Keratinocyte (primary cell): ENCODE data around the gene IL1A. TPM values are rescaled to one million over a fixed set of nuclear protein-coding genes. Genes with fewer than 3 reads are reported as not detected.

Experiments used
- DNase-seq: peaks from one replicate; pipeline ENCODE4 v3.0.0-alpha.2; 2011; ENCODE audit warnings: low read depth, missing footprints, low spot score
- FAIRE-seq: peaks from 2 replicates; lab custom pipeline; 2011; peaks lifted over from hg19 to GRCh38; lab: Jason Lieb, UNC
- H2AFZ ChIP-seq: 2 replicates; pipeline ENCODE4 v1.6.0; 2012; ENCODE audit warnings: low read length, control low read depth, inconsistent platforms; ENCODE audit not compliant: control insufficient read depth
- H3K27ac ChIP-seq: 2 replicates; pipeline ENCODE4 v1.5.1; 2011; ENCODE audit warnings: low read length; ENCODE audit not compliant: control insufficient read depth, insufficient read depth
- H3K27me3 ChIP-seq: 3 replicates; pipeline ENCODE4 v1.6.0; 2011; ENCODE audit warnings: low read length; ENCODE audit not compliant: control insufficient read depth, insufficient read depth; ENCODE audit errors: extremely low read depth
- H3K36me3 ChIP-seq, 2 experiments: 2 replicates in 1 of 2; 3 replicates in 1 of 2; pipeline ENCODE4 v1.5.1; 2011; ENCODE audit warnings: low read length in 2 of 2, mild to moderate bottlenecking in 1 of 2; ENCODE audit not compliant: control insufficient read depth in 2 of 2, insufficient read depth in 2 of 2; ENCODE audit errors: extremely low read depth in 1 of 2
- H3K4me1 ChIP-seq: 3 replicates; pipeline ENCODE4 v1.5.1; 2011; ENCODE audit warnings: low read length; ENCODE audit not compliant: control insufficient read depth, insufficient read depth; ENCODE audit errors: extremely low read depth
- H3K4me2 ChIP-seq: 3 replicates; pipeline ENCODE4 v1.6.0; 2011; ENCODE audit warnings: low read depth, low read length; ENCODE audit not compliant: control insufficient read depth, insufficient read depth; ENCODE audit errors: extremely low read depth
- H3K4me3 ChIP-seq, 3 experiments: fragments of 200-600 bp in 1 of 3; sonication (generic) in 1 of 3; 2 replicates in 2 of 3; 3 replicates in 1 of 3; pipeline ENCODE4 v1.5.1; 2011 to 2016; ENCODE audit warnings: low read length in 3 of 3, mild to moderate bottlenecking in 3 of 3, control low read depth in 2 of 3, inconsistent platforms in 1 of 3, low read depth in 1 of 3, mixed read lengths in 1 of 3, mixed run types in 1 of 3, moderate library complexity in 1 of 3; ENCODE audit not compliant: control insufficient read depth in 2 of 3, insufficient read depth in 2 of 3; ENCODE audit errors: extremely low read depth in 1 of 3
- H3K79me2 ChIP-seq: 2 replicates; pipeline ENCODE4 v1.6.0; 2012; ENCODE audit warnings: low read length; ENCODE audit not compliant: control insufficient read depth, insufficient read depth
- H3K9ac ChIP-seq: 3 replicates; pipeline ENCODE4 v1.6.0; 2011; ENCODE audit warnings: low read length; ENCODE audit not compliant: control insufficient read depth, insufficient read depth; ENCODE audit errors: extremely low read depth
- H3K9me1 ChIP-seq: 3 replicates; pipeline ENCODE4 v1.6.0; 2011; ENCODE audit warnings: low read length; ENCODE audit not compliant: control insufficient read depth, insufficient read depth; ENCODE audit errors: extremely low read depth
- H3K9me3 ChIP-seq: 2 replicates; pipeline ENCODE4 v1.5.1; 2012; ENCODE audit warnings: low read depth, low read length; ENCODE audit not compliant: control insufficient read depth
- H4K20me1 ChIP-seq: 3 replicates; pipeline ENCODE4 v1.6.0; 2011; ENCODE audit warnings: low read length; ENCODE audit not compliant: control insufficient read depth, insufficient read depth; ENCODE audit errors: extremely low read depth
- CTCF ChIP-seq, 3 experiments: IDR thresholded peaks in 1 of 3; conservative IDR thresholded peaks in 1 of 3; optimal IDR thresholded peaks in 1 of 3; 2 replicates in 2 of 3; 3 replicates in 1 of 3; pipeline versions ENCODE3 to v1.5.1; 2011; ENCODE audit warnings: low read length in 3 of 3, mild to moderate bottlenecking in 3 of 3, moderate library complexity in 2 of 3, control low read depth in 1 of 3, inconsistent platforms in 1 of 3; ENCODE audit not compliant: insufficient read depth in 2 of 3; ENCODE audit errors: extremely low read depth in 1 of 3
- EZH2 ChIP-seq: IDR thresholded peaks from one replicate; pipeline ENCODE4 v1.6.1; 2012; ENCODE audit warnings: inconsistent platforms, mild to moderate bottlenecking, low read length, moderate library complexity
- dilution Hi-C: fragments of 300-500 bp; cut with MboI; formaldehyde crosslinking; loops from one replicate; pipeline ENCODE4 v1.7.0; 2020; ENCODE audit warnings: low sequenced_read_pairs; ENCODE audit not compliant: extremely low pct_ligation_motif_present
- polyA plus RNA-seq, 5 experiments: library from polyadenylated mRNA; depleted of rRNA in 3 of 5; stranded (reverse) in 3 of 5; stranded (forward) in 1 of 5; unstranded in 1 of 5; fragments of >200 nt; gene quantifications; 1 replicate in 1 of 5; 2 replicates in 3 of 5; 3 replicates in 1 of 5; pipeline versions ENCODE4 v1.2.1 to v1.2.3, GENCODE V29; 2011 to 2012; ENCODE audit warnings: missing spikeins in 2 of 5, low read depth in 1 of 5, low replicate concordance in 1 of 5

Gene IL1A
- polyA plus RNA-seq, 1 donor (not counting 4 experiments of a cell fraction or from before 2014, with no cell fraction given) = 269 TPM

GRCh38 chr2:112805542-112805941 lies 21.2 kb upstream of the IL1A start:
- H3K79me2 ChIP-seq = no peaks in the 10 kb centered on the region
- H3K36me3 ChIP-seq = no peaks in the 10 kb centered on the region
- H3K4me1 ChIP-seq = peaks cover 29% of the 10 kb centered on the region
- H3K27me3 ChIP-seq = no peaks in the 10 kb centered on the region
- H3K4me3 ChIP-seq = peak overlapping the region in 2 of 3 experiments; percentile 36 to 37
- H4K20me1 ChIP-seq = no peaks in the 10 kb centered on the region
- H3K27ac ChIP-seq = peak overlapping the region; percentile 96
- no peaks in the 10 kb centered on the region for H3K9me1 ChIP-seq
- H2AFZ ChIP-seq = peak overlapping the region; percentile 67
- H3K4me2 ChIP-seq = peak overlapping the region; percentile 57
- peak; percentile 97 for DNase-seq
- H3K9ac ChIP-seq = peak overlapping the region; percentile 80
- TF ChIP-seq CTCF (optimal IDR thresholded peaks at IDR 0.05 in 1 of 3, IDR thresholded peaks at IDR 0.05 in 1 of 3, conservative IDR thresholded peaks at IDR 0.05 in 1 of 3; ENCODE audit: extremely low read depth in 1 of 3, insufficient read depth in 2 of 3, low read length in 3 of 3) = no peak
- no peak for TF ChIP-seq EZH2
- H3K9me3 ChIP-seq = no peaks in the 10 kb centered on the region
- dilution Hi-C loops = no loop called here
- peak; percentile 92 for FAIRE-seq

- Histone ChIP-seq H3K27ac (peak overlapping the region; percentile 96), H2AFZ (no peak overlapping the region), H3K4me2 (peak overlapping the region; percentile 39), H3K9ac (peak overlapping the region; percentile 49), H3K4me3 (no peak overlapping the region), H3K27me3 (no peaks in the 10 kb centered on the region), H3K4me1 (peaks cover 36% of the 10 kb centered on the region), H4K20me1 (no peaks in the 10 kb centered on the region), H3K79me2 (no peaks in the 10 kb centered on the region), H3K36me3 (no peaks in the 10 kb centered on the region), H3K9me1 (no peaks in the 10 kb centered on the region), H3K9me3 (no peaks in the 10 kb centered on the region)
- DNase-seq = peak; percentile 88
- no peak for TF ChIP-seq EZH2
- TF ChIP-seq CTCF (optimal IDR thresholded peaks at IDR 0.05 in 1 of 3, IDR thresholded peaks at IDR 0.05 in 1 of 3, conservative IDR thresholded peaks at IDR 0.05 in 1 of 3; ENCODE audit: extremely low read depth in 1 of 3, insufficient read depth in 2 of 3, low read length in 3 of 3) = no peak
- FAIRE-seq = peak; percentile 67
- dilution Hi-C loops = no loop called here
These were observed 19.6 kb upstream of the IL1A start for GRCh38 chr2:112803691-112804521.
